Endothelial cell of umbilical vein (primary cell): ENCODE results near the gene TBATA. TPM values are rescaled to one million over a fixed set of nuclear protein-coding genes. Genes with fewer than 3 reads are reported as not detected.

Experiments used
- BruUV-seq: library from RNA; stranded (reverse); fragments of 400-500 nt; replicated peaks from 2 replicates; lab custom pipeline; 2021; lab: Mats Ljungman, UMichigan
- CTCF ChIA-PET: fragments of 300-600, 350-600 bp; sonication (Branson Sonifier 250); formaldehyde crosslinking; loops from one replicate; lab custom pipeline; 2021; ENCODE audit warnings: antibody characterized with exemption, inconsistent platforms; lab: Charles Lee
- POLR2A ChIA-PET: fragments of 300-600, 350-600 bp; sonication (Branson Sonifier 250); formaldehyde crosslinking; loops from one replicate; lab custom pipeline; 2021; ENCODE audit warnings: antibody characterized with exemption, inconsistent platforms; lab: Charles Lee
- DNase-seq: peaks from one replicate; pipeline ENCODE4 v3.0.0-alpha.2; 2011; ENCODE audit warnings: low read depth, low spot score
- FAIRE-seq: peaks from 2 replicates; lab custom pipeline; 2011; peaks lifted over from hg19 to GRCh38; lab: Jason Lieb, UNC
- H2AFZ ChIP-seq: 2 replicates; pipeline ENCODE4 v1.6.0; 2012; ENCODE audit warnings: low read depth, low read length, control low read depth, inconsistent platforms
- H3K27ac ChIP-seq: 2 replicates; pipeline ENCODE4 v1.5.1; 2011; ENCODE audit warnings: low read depth, mild to moderate bottlenecking, control low read depth, low read length, moderate library complexity; ENCODE audit not compliant: insufficient read depth
- H3K27me3 ChIP-seq, 2 experiments: 2 replicates each; pipeline versions ENCODE4 v1.6.0 to v1.6.1; 2011; ENCODE audit warnings: low read length in 2 of 2, mixed read lengths in 1 of 2; ENCODE audit not compliant: control insufficient read depth in 2 of 2, insufficient read depth in 2 of 2
- H3K36me3 ChIP-seq, 2 experiments: 2 replicates in 1 of 2; 3 replicates in 1 of 2; pipeline ENCODE4 v1.5.1; 2011; ENCODE audit warnings: low read length in 2 of 2, mild to moderate bottlenecking in 1 of 2, moderate library complexity in 1 of 2; ENCODE audit not compliant: control insufficient read depth in 2 of 2, insufficient read depth in 2 of 2; ENCODE audit errors: extremely low read depth in 1 of 2
- H3K4me1 ChIP-seq: 3 replicates; pipeline ENCODE4 v1.5.1; 2011; ENCODE audit warnings: mild to moderate bottlenecking, low read length; ENCODE audit not compliant: control insufficient read depth, insufficient read depth; ENCODE audit errors: extremely low read depth
- H3K4me2 ChIP-seq: 2 replicates; pipeline ENCODE4 v1.6.1; 2011; ENCODE audit warnings: low read length, control low read depth, mixed read lengths; ENCODE audit not compliant: insufficient read depth
- H3K4me3 ChIP-seq, 3 experiments: fragments of 200-600 bp in 1 of 3; sonication (generic), shearing (Covaris generic) in 1 of 3; replicated peaks in 1 of 3; 2 replicates each; pipeline ENCODE4 v1.5.1; 2011 to 2016; ENCODE audit warnings: control low read depth in 3 of 3, low read length in 3 of 3, mild to moderate bottlenecking in 2 of 3, inconsistent platforms in 1 of 3, low read depth in 1 of 3, moderate library complexity in 1 of 3; ENCODE audit not compliant: insufficient read depth in 1 of 3
- H3K79me2 ChIP-seq: 2 replicates; pipeline ENCODE4 v1.6.0; 2012; ENCODE audit warnings: low read length, inconsistent platforms; ENCODE audit not compliant: control insufficient read depth, insufficient read depth
- H3K9ac ChIP-seq: replicated peaks from 2 replicates; pipeline ENCODE3; 2011; ENCODE audit warnings: low read length, control low read depth; ENCODE audit not compliant: insufficient read depth; ENCODE audit errors: extremely low read depth
- H3K9me1 ChIP-seq: replicated peaks from 3 replicates; pipeline ENCODE4 v1.6.0; 2011; ENCODE audit warnings: mild to moderate bottlenecking, low read length; ENCODE audit not compliant: control insufficient read depth, insufficient read depth; ENCODE audit errors: extremely low read depth
- H3K9me3 ChIP-seq: replicated peaks from 2 replicates; pipeline ENCODE4 v1.5.1; 2012; ENCODE audit warnings: low read length, inconsistent platforms; ENCODE audit not compliant: control insufficient read depth, insufficient read depth
- H4K20me1 ChIP-seq: replicated peaks from 2 replicates; pipeline ENCODE3; 2011; ENCODE audit warnings: mild to moderate bottlenecking, low read length; ENCODE audit not compliant: control insufficient read depth, insufficient read depth; ENCODE audit errors: extremely low read depth
- EZH2 ChIP-seq: IDR thresholded peaks from 2 replicates; pipeline ENCODE4 v1.6.1; 2012; ENCODE audit warnings: borderline replicate concordance, low read depth, mild to moderate bottlenecking, moderate library complexity, low read length, inconsistent platforms; ENCODE audit not compliant: severe bottlenecking
- FOS ChIP-seq: IDR thresholded peaks from 2 replicates; pipeline ENCODE4 v1.6.1; 2011; ENCODE audit warnings: mild to moderate bottlenecking, low read length, moderate library complexity, borderline replicate concordance; ENCODE audit not compliant: insufficient read depth
- GATA2 ChIP-seq: IDR thresholded peaks from 2 replicates; pipeline ENCODE4 v1.7.0; 2011; ENCODE audit warnings: low read depth, mild to moderate bottlenecking, moderate library complexity, mixed read lengths, low read length; ENCODE audit not compliant: insufficient read length, insufficient read depth
- JUN ChIP-seq: IDR thresholded peaks from 2 replicates; pipeline ENCODE4 v1.6.1; 2011; ENCODE audit warnings: borderline replicate concordance, low read depth; ENCODE audit not compliant: insufficient read length, insufficient read depth
- MYC ChIP-seq: IDR thresholded peaks from one replicate; pipeline ENCODE4 v1.6.1; 2011; ENCODE audit warnings: mild to moderate bottlenecking, low read depth, low read length
- POLR2A ChIP-seq: IDR thresholded peaks from 2 replicates; pipeline ENCODE4 v1.6.1; 2012; ENCODE audit warnings: low read depth, mild to moderate bottlenecking, control low read depth, low read length
- POLR2AphosphoS5 ChIP-seq: IDR thresholded peaks from 2 replicates; pipeline ENCODE4 v1.6.1; 2012; ENCODE audit warnings: low read depth, mild to moderate bottlenecking, control low read depth, low read length, moderate library complexity; ENCODE audit not compliant: insufficient read depth
- dilution Hi-C: fragments of 300-500 bp; cut with MboI; formaldehyde crosslinking; loops from one replicate; pipeline ENCODE4 v1.15.0; 2019; ENCODE audit warnings: low sequenced_read_pairs; ENCODE audit not compliant: extremely low pct_ligation_motif_present
- intact Hi-C: fragments of 100-400 bp; cut with micrococcal nuclease; formaldehyde crosslinking; loops from one replicate; pipeline ENCODE4 v1.10.0; 2022
- polyA plus RNA-seq, 4 experiments: library from polyadenylated mRNA; depleted of rRNA in 3 of 4; stranded (reverse) in 3 of 4; unstranded in 1 of 4; fragments of >200 nt; gene quantifications; 2 replicates each; pipeline versions ENCODE4 v1.2.1 to v1.2.3, GENCODE V29; 2011 to 2012; ENCODE audit warnings: missing spikeins in 1 of 4
- total RNA-seq: library from RNA; stranded (reverse); gene quantifications from 2 replicates; pipeline ENCODE4 v1.2.3, GENCODE V29; 2021
- TF ChIP-seq, protein P1 (sequence below): IDR thresholded peaks from 2 replicates; pipeline ENCODE4 v1.6.1; 2011; ENCODE audit not compliant: insufficient read depth, insufficient read length
- TF ChIP-seq, protein P2 (sequence below), 2 donors: IDR thresholded peaks; 1 replicate in 1 of 2; 2 replicates in 1 of 2; pipeline ENCODE4 v1.5.1; 2011; ENCODE audit warnings: low read length in 2 of 2, mild to moderate bottlenecking in 2 of 2, moderate library complexity in 2 of 2, control low read depth in 1 of 2, inconsistent platforms in 1 of 2, low read depth in 1 of 2; ENCODE audit not compliant: insufficient read depth in 1 of 2; ENCODE audit errors: extremely low read depth in 1 of 2

TBATA gene
- total and polyA plus RNA-seq, 2 donors (not counting 3 experiments of a cell fraction or from before 2014, with no cell fraction given) = not detected

DNA sequence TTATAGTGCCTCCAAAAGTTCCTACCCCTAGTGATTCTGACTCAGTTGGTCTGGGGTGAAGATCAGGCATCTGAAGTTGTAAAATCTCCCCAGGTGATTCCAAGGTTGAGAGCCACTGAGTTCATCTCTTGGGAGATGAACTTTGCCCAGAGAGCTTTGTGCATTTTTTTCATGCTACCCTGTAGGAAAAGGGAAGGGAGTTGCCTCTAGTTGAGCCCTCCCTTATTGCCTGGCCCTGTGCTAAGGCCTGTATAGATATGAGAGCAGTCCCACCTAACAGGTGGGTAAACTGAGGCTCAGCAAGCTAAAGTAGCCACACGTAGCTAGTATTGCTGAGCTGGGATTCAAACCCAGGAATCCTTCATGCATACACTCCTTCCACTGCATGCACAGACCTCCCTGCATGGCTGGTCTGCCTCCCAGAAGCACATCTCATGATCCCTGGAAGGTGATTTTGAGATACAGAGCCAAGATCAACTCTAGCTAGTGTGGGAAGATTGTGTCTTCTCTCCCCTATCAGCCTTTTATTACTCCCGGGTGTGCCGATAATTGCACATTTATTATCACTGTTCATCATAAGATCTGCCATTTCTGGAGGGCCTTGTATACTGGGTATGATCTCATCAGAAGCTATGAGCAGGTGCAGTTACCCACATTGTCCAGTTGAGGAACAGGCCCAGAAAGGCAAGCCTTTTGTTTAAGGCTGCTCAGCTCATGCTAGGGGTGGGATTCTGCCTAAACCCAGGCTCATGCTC, 47.0 kb downstream of the TBATA start:
- no peaks in the 10 kb centered on the region for H3K9me1 ChIP-seq

More for the DNA sequence above, 47.0 kb downstream of the TBATA start:
- FAIRE-seq = no peak
- ChIA-PET CTCF (interaction anchor here (0.9 to 1.1 kb wide), 2 partner anchors 20 to 185 kb away, joined by 3 to 4 read pairs; no protein-coding TSS in a partner anchor), POLR2A (no interaction called here)
- no peak overlapping the region for H3K4me3 ChIP-seq
- no peaks in the 10 kb centered on the region for H3K9me3 ChIP-seq
- no peaks in the 10 kb centered on the region for H3K79me2 ChIP-seq
- TF ChIP-seq, protein P1, sequence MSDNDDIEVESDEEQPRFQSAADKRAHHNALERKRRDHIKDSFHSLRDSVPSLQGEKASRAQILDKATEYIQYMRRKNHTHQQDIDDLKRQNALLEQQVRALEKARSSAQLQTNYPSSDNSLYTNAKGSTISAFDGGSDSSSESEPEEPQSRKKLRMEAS = no peak
- TF ChIP-seq MYC (no peak), POLR2A (no peak), GATA2 (no peak), JUN (no peak), FOS (no peak), POLR2AphosphoS5 (no peak), EZH2 (no peak)
- TF ChIP-seq, protein P2, sequence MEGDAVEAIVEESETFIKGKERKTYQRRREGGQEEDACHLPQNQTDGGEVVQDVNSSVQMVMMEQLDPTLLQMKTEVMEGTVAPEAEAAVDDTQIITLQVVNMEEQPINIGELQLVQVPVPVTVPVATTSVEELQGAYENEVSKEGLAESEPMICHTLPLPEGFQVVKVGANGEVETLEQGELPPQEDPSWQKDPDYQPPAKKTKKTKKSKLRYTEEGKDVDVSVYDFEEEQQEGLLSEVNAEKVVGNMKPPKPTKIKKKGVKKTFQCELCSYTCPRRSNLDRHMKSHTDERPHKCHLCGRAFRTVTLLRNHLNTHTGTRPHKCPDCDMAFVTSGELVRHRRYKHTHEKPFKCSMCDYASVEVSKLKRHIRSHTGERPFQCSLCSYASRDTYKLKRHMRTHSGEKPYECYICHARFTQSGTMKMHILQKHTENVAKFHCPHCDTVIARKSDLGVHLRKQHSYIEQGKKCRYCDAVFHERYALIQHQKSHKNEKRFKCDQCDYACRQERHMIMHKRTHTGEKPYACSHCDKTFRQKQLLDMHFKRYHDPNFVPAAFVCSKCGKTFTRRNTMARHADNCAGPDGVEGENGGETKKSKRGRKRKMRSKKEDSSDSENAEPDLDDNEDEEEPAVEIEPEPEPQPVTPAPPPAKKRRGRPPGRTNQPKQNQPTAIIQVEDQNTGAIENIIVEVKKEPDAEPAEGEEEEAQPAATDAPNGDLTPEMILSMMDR (IDR thresholded peaks at IDR 0.05; ENCODE audit: extremely low read depth in 1 of 2, insufficient read depth in 1 of 2, low read depth in 1 of 2, low read length in 2 of 2) = no peak
- H4K20me1 ChIP-seq = no peaks in the 10 kb centered on the region
- H3K4me2 ChIP-seq = no peak overlapping the region
- H2AFZ ChIP-seq = no peak overlapping the region
- dilution Hi-C loops = no loop called here
- intact Hi-C loops = no loop called here
- BruUV-seq = no TSS peak
- no peak overlapping the region for H3K27ac ChIP-seq
- no peaks in the 10 kb centered on the region for H3K36me3 ChIP-seq
- H3K9ac ChIP-seq = no peak overlapping the region
- H3K4me1 ChIP-seq = peaks cover 6% of the 10 kb centered on the region
- DNase-seq = no peak
- H3K27me3 ChIP-seq = no peaks in the 10 kb centered on the region
